B cell (primary cell): Measurements from ENCODE around the gene RSPRY1. TPM values are rescaled to one million over a fixed set of nuclear protein-coding genes. Genes with fewer than 3 reads are reported as not detected.

Experiments
- ATAC-seq: fragments of 200-7000 bp; cut with Tn5 transposase; one replicate; pipeline ENCODE4 v1.10.0; 2021; ENCODE audit warnings: low read depth, mild to moderate bottlenecking, moderate number of reproducible peaks, moderate library complexity
- CTCF ChIA-PET: fragments of 350-600 bp; sonication (Branson Sonifier 250); formaldehyde crosslinking; loops from one replicate; lab custom pipeline; 2021; ENCODE audit warnings: antibody characterized with exemption, inconsistent platforms; lab: Charles Lee
- POLR2A ChIA-PET: fragments of 350-600 bp; sonication (Branson Sonifier 250); formaldehyde crosslinking; loops from one replicate; lab custom pipeline; 2021; ENCODE audit warnings: antibody characterized with exemption; lab: Charles Lee
- DNase-seq: peaks from one replicate; pipeline ENCODE4 v3.0.0; 2013
- H2AFZ ChIP-seq: 2 replicates; pipeline ENCODE4 v1.6.1; 2012; ENCODE audit warnings: mild to moderate bottlenecking, low read depth, low read length; ENCODE audit not compliant: insufficient read depth, poor library complexity, severe bottlenecking
- H3K27ac ChIP-seq, 2 donors: 1 replicate in 1 of 2; 2 replicates in 1 of 2; pipeline ENCODE4 v1.5.1; 2012 to 2013; ENCODE audit warnings: low read length in 2 of 2, mild to moderate bottlenecking in 2 of 2, moderate library complexity in 1 of 2
- H3K27me3 ChIP-seq, 4 experiments: fragments of 200-600 bp in 1 of 4; sonication (generic) in 1 of 4; replicated peaks in 1 of 4; 1 replicate in 2 of 4; 2 replicates in 2 of 4; pipeline versions ENCODE4 v1.6.1 to v1.7.0; 2013 to 2016; ENCODE audit warnings: low read length in 3 of 4, mild to moderate bottlenecking in 2 of 4, mixed read lengths in 1 of 4, moderate library complexity in 1 of 4; ENCODE audit not compliant: insufficient read depth in 4 of 4, control insufficient read depth in 3 of 4; ENCODE audit errors: control extremely low read depth in 1 of 4
- H3K36me3 ChIP-seq, 2 experiments: replicated peaks in 1 of 2; 1 replicate in 1 of 2; 2 replicates in 1 of 2; pipeline versions ENCODE4 v1.6.1 to v1.7.1; 2013; ENCODE audit warnings: low read length in 1 of 2; ENCODE audit not compliant: insufficient read depth in 2 of 2, control insufficient read depth in 1 of 2; ENCODE audit errors: control extremely low read depth in 1 of 2, extremely low read depth in 1 of 2
- H3K4me1 ChIP-seq, 2 donors: fragments of 200-600 bp in 1 of 2; sonication (generic) in 1 of 2; 1 replicate in 1 of 2; 2 replicates in 1 of 2; pipeline versions ENCODE4 v1.5.1 to v1.6.1; 2013 to 2017; ENCODE audit warnings: low read length in 2 of 2; ENCODE audit not compliant: control insufficient read depth in 2 of 2, insufficient read depth in 2 of 2
- H3K4me2 ChIP-seq: replicated peaks from 2 replicates; pipeline ENCODE3; 2012; ENCODE audit warnings: mild to moderate bottlenecking, low read depth, low read length; ENCODE audit not compliant: poor library complexity, severe bottlenecking
- H3K4me3 ChIP-seq, 5 experiments: fragments of 200-600 bp in 1 of 5; sonication (generic) in 1 of 5; 1 replicate in 3 of 5; 2 replicates in 2 of 5; pipeline versions ENCODE4 v1.5.1 to v1.7.0; 2011 to 2016; ENCODE audit warnings: low read length in 4 of 5, mild to moderate bottlenecking in 4 of 5, low read depth in 2 of 5, control low read depth in 1 of 5, moderate library complexity in 1 of 5; ENCODE audit not compliant: insufficient read depth in 1 of 5; ENCODE audit errors: control extremely low read depth in 1 of 5, extremely low read depth in 1 of 5
- H3K79me2 ChIP-seq: fragments of 200-600 bp; sonication (generic); one replicate; pipeline ENCODE4 v1.6.0; 2016; ENCODE audit warnings: low read length; ENCODE audit not compliant: control insufficient read depth, insufficient read depth
- H3K9ac ChIP-seq: fragments of 200-600 bp; sonication (generic); 2 replicates; pipeline ENCODE4 v1.6.1; 2017; ENCODE audit warnings: mild to moderate bottlenecking, low read length, moderate library complexity
- H3K9me3 ChIP-seq, 3 donors: one replicate each; pipeline versions ENCODE4 v1.6.1 to v1.7.1; 2013; ENCODE audit warnings: low read length in 2 of 3; ENCODE audit not compliant: control insufficient read depth in 2 of 3, insufficient read depth in 1 of 3; ENCODE audit errors: control extremely low read depth in 1 of 3
- H4K20me1 ChIP-seq: 2 replicates; pipeline ENCODE4 v1.6.0; 2012; ENCODE audit warnings: mild to moderate bottlenecking, low read length; ENCODE audit not compliant: insufficient read depth, control insufficient read depth, poor library complexity, severe bottlenecking
- H3K27ac Mint-ChIP-seq: one replicate; pipeline ENCODE4 v1.8.0; 2021; ENCODE audit warnings: mixed read lengths
- H3K27me3 Mint-ChIP-seq: one replicate; pipeline ENCODE4 v1.8.0; 2021; ENCODE audit warnings: mixed read lengths
- H3K4me1 Mint-ChIP-seq: one replicate; pipeline ENCODE4 v1.8.0; 2021; ENCODE audit warnings: mixed read lengths
- H3K4me3 Mint-ChIP-seq: one replicate; pipeline ENCODE4 v1.8.0; 2021; ENCODE audit warnings: mixed read lengths
- H3K9me3 Mint-ChIP-seq: one replicate; pipeline ENCODE4 v1.8.0; 2022; ENCODE audit warnings: mixed read lengths; ENCODE audit not compliant: insufficient read depth
- EZH2 ChIP-seq: IDR thresholded peaks from 2 replicates; pipeline ENCODE4 v1.6.1; 2012; ENCODE audit warnings: borderline replicate concordance, low read depth, mild to moderate bottlenecking, moderate library complexity, low read length; ENCODE audit not compliant: insufficient read depth, poor library complexity, severe bottlenecking
- WGBS: methylation state at CpG from one replicate; pipeline ENCODE4 v1.1.5; 2013; ENCODE audit warnings: missing lambda C conversion rate; ENCODE audit not compliant: insufficient coverage; 5-methylcytosine and 5-hydroxymethylcytosine counted together
- intact Hi-C: fragments of 100-400 bp; cut with micrococcal nuclease; formaldehyde crosslinking; loops from one replicate; pipeline ENCODE4 v1.10.0; 2022
- polyA plus RNA-seq: library from polyadenylated mRNA; depleted of rRNA; stranded (reverse); fragments of >200 nt; gene quantifications from 2 replicates; pipeline ENCODE4 v1.2.3, GENCODE V29; 2012
- total RNA-seq, 2 donors: library from RNA; stranded (reverse); fragments of 120-200 nt in 1 of 2; gene quantifications; 1 replicate in 1 of 2; 2 replicates in 1 of 2; pipeline versions ENCODE4 v1.2.3 to v1.2.4, GENCODE V29; 2013 to 2022
- TF ChIP-seq, protein P1 (sequence below): fragments of 200-600 bp; IDR thresholded peaks from one replicate; pipeline ENCODE4 v1.8.0; 2022; ENCODE audit warnings: antibody characterized with exemption, mild to moderate bottlenecking

RSPRY1 gene
- total and polyA plus RNA-seq, 2 donors (not counting 1 experiment from before 2014, with no cell fraction given), result 9.6 to 38.4 TPM

DNA sequence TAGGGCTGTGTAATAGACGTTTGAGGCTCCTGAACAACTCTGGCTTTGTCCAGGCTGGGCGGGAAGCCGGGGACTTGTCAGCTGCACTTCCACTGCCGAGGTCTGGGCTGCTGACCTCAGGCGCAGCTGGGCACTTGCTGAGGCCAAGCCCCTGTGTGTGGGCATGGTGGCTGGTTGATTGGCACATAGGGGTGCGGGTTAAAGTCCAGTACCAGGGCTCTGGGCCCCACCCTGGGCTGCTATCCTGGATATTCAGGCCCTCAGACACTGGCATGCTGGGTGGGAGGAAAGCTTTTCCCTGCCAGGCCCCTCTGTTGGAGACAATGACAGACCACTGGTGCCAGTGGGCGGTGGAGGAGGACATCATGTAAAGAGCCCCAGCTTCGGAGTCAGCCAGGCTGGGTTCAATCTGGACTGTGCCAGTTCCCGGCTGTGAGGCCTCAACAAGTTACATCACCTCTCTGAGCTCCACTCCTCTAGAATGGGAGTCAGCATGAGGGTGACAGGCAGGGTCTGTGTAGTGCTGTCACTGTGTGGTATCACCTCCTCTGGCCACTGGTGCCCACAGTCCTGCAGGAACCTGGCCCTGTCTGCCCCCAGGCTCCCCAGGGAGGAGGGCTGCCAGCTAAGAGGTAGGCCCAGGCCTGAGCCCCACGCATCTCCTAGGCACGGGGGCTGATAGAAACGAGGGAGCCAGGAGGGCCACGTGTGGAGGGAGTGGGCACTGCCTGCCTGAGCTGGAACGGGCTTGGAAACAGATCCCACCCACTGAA is 42.8 kb upstream of the RSPRY1 start:
- Mint-ChIP-seq H3K4me3 (no peak overlapping the region), H3K27me3 (no peaks in the 10 kb centered on the region), H3K9me3 (no peaks in the 10 kb centered on the region), H3K4me1 (peaks cover 50% of the 10 kb centered on the region), H3K27ac (no peak overlapping the region)
- intact Hi-C loops, result no loop called here
- H3K36me3 ChIP-seq, result no peaks in the 10 kb centered on the region
- H4K20me1 ChIP-seq, result no peaks in the 10 kb centered on the region
- no peak overlapping the region for H2AFZ ChIP-seq
- no peak overlapping the region for H3K4me3 ChIP-seq
- no peaks in the 10 kb centered on the region for H3K27me3 ChIP-seq
- H3K9me3 ChIP-seq, result no peaks in the 10 kb centered on the region
- H3K9ac ChIP-seq, result no peak overlapping the region
- ATAC-seq (no peak), DNase-seq (no peak)
- peaks cover 44 to 56% of the 10 kb centered on the region in 2 donors for H3K4me1 ChIP-seq
- H3K4me2 ChIP-seq, result peak overlapping the region; percentile 53
- 96% methylated on average over 12 of the region's 14 CpGs for WGBS
- H3K79me2 ChIP-seq, result no peaks in the 10 kb centered on the region
- TF ChIP-seq EZH2, result no peak
- TF ChIP-seq, protein P1, sequence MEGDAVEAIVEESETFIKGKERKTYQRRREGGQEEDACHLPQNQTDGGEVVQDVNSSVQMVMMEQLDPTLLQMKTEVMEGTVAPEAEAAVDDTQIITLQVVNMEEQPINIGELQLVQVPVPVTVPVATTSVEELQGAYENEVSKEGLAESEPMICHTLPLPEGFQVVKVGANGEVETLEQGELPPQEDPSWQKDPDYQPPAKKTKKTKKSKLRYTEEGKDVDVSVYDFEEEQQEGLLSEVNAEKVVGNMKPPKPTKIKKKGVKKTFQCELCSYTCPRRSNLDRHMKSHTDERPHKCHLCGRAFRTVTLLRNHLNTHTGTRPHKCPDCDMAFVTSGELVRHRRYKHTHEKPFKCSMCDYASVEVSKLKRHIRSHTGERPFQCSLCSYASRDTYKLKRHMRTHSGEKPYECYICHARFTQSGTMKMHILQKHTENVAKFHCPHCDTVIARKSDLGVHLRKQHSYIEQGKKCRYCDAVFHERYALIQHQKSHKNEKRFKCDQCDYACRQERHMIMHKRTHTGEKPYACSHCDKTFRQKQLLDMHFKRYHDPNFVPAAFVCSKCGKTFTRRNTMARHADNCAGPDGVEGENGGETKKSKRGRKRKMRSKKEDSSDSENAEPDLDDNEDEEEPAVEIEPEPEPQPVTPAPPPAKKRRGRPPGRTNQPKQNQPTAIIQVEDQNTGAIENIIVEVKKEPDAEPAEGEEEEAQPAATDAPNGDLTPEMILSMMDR, result no peak
- no peak overlapping the region for H3K27ac ChIP-seq
- ChIA-PET POLR2A (no interaction called here), CTCF (interaction anchor here (1.2 to 2.1 kb wide), 3 partner anchors 9 to 59 kb away, joined by 3 to 6 read pairs (median 3); no protein-coding TSS in a partner anchor)

DNA sequence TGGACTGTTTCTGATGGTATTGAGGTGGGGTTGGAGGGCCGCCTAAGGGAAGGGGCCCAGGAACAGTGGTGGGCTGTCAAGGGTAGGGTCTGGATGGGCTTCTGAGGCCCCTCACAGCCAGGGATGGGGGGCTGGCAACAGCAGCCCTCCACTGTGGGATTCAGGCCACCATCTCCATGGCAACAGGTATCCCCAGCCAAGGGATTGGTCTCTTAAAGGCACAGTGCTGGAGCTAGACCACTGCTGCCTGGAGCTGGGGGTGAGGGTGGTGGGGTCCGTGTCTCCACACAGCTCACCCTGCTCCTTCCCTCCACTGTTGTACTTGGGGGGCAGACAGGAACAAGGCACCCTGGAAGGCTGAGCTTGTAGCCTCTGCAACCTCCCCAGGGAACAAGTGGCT is 42.1 kb upstream of the RSPRY1 start:
- CTCF ChIA-PET, result interaction anchor here (1.3 kb wide), 1 partner anchor 60 kb away, joined by 3 read pairs; no protein-coding TSS in a partner anchor
- no peak for ATAC-seq
- WGBS, result 100% methylated on average over 1 of the region's 2 CpGs
- peaks cover 52% of the 10 kb centered on the region for H3K4me1 Mint-ChIP-seq
- intact Hi-C loops, result no loop called here
- POLR2A ChIA-PET, result no interaction called here
- H3K4me1 ChIP-seq, result peaks cover 44 to 56% of the 10 kb centered on the region in 2 donors
- no peak overlapping the region for H3K4me2 ChIP-seq
- no peak overlapping the region for H3K4me3 Mint-ChIP-seq
- no peak for DNase-seq
- H3K79me2 ChIP-seq, result no peaks in the 10 kb centered on the region
- no peaks in the 10 kb centered on the region for H3K27me3 ChIP-seq
- no peaks in the 10 kb centered on the region for H4K20me1 ChIP-seq
- no peak overlapping the region for H3K27ac Mint-ChIP-seq
- no peaks in the 10 kb centered on the region for H3K9me3 ChIP-seq
- no peak overlapping the region for H2AFZ ChIP-seq
- no peaks in the 10 kb centered on the region for H3K9me3 Mint-ChIP-seq
- TF ChIP-seq, protein P1, result no peak
- no peak for TF ChIP-seq EZH2
- no peak overlapping the region for H3K9ac ChIP-seq
- H3K36me3 ChIP-seq, result no peaks in the 10 kb centered on the region
- no peaks in the 10 kb centered on the region for H3K27me3 Mint-ChIP-seq
- H3K27ac ChIP-seq, result no peak overlapping the region
- H3K4me3 ChIP-seq, result no peak overlapping the region
